ENCODE results near the gene RGS4. TPM values are rescaled to one million over a fixed set of nuclear protein-coding genes. Genes with fewer than 3 reads are reported as not detected.

RGS4 gene
- total and polyA plus RNA-seq, 7 donors: 0.23 to 15.7 (median 7.8) TPM; not detected in 1

DNA sequence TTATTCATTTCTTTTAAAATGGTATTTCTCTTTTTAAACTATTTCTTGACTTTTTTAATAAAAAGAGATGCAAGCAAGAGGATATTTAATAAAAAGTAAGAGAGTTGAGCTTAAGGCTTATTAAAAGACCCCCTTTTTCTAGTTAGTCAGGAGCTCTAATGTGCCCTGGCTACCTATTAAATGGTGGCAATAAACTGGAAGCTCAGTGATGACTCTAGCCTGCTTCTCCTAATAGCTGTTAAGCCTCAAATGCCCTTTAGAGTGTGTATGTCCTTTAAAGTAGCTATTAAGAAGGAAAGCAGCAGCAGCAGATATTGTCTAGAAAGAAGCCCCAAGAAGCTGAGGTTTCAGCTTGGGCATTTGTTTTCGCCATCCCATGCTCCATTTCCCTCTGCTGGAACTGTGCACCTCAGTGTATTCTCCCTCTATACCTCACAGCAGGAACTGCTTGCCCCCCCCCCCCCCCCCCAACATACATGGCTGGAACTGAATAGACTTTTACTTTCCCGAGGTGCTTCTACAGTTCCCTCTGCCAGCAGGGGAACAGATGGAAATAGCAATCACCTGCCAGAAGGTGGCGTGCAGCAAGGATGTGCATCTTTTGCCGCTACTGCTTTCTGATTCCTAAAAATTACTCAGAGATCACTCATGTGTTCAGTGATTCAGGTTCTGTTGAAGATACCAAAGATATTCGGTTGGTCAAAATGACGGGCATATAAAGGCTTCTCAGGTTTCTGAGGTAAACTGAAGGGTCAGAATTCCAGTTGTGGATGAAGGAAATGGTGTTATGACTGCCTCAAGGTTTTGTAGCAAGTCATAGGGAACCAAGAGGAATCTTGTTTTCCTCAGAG, 2.5 kb downstream of the RGS4 start:
- Histone ChIP-seq H3K36me3 (peaks cover 0 to 17% (median 2%) of the 10 kb centered on the region in 4 donors), H3K27ac (peak overlapping the region in 3 of 4 donors; percentile 35 to 52 (median 47)), H3K4me3 (peak overlapping the region in 2 of 4 donors; percentile 4 to 9), H3K27me3 (no peaks in the 10 kb centered on the region), H3K9me3 (no peaks in the 10 kb centered on the region), H3K4me1 (peaks cover 0 to 40% (median 16%) of the 10 kb centered on the region in 4 donors)
- peak; percentile 79 for DNase-seq
- no peak for TF ChIP-seq POLR2AphosphoS5 (IDR thresholded peaks at IDR 0.05)
- TF ChIP-seq, protein P1, sequence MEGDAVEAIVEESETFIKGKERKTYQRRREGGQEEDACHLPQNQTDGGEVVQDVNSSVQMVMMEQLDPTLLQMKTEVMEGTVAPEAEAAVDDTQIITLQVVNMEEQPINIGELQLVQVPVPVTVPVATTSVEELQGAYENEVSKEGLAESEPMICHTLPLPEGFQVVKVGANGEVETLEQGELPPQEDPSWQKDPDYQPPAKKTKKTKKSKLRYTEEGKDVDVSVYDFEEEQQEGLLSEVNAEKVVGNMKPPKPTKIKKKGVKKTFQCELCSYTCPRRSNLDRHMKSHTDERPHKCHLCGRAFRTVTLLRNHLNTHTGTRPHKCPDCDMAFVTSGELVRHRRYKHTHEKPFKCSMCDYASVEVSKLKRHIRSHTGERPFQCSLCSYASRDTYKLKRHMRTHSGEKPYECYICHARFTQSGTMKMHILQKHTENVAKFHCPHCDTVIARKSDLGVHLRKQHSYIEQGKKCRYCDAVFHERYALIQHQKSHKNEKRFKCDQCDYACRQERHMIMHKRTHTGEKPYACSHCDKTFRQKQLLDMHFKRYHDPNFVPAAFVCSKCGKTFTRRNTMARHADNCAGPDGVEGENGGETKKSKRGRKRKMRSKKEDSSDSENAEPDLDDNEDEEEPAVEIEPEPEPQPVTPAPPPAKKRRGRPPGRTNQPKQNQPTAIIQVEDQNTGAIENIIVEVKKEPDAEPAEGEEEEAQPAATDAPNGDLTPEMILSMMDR (IDR thresholded peaks at IDR 0.05): peak; percentile 32 to 59 (median 55)
- intact Hi-C loops (cut with DNase I): loop anchor here (1.0 to 2.0 kb wide), 2 partner anchors 104 to 243 kb away; no protein-coding TSS in a partner anchor
- WGBS, 2 donors: 7 to 8% methylated on average over 6 of the region's 6 CpGs

DNA sequence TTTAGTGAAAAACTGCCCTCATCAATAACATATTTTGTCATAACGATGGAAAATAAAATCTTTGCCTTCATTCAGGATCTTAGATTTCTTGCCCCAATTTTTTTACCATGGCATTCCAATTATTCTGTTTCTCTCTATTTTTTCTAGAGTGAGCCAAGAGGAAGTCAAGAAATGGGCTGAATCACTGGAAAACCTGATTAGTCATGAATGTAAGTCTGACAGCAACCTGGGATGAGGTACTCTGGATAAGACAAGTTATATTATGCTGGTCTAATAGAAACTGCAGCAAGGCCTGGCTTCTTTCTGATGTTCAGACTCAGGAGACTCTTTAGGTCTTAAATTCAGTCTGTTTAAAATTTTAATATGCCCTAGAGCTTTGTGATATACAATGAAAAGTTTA, 3.5 kb downstream of the RGS4 start:
- H3K36me3 ChIP-seq: peaks cover 0 to 17% (median 2%) of the 10 kb centered on the region in 4 donors
- TF ChIP-seq POLR2A (IDR thresholded peaks at IDR 0.05) (no peak), EP300 (IDR thresholded peaks at IDR 0.05) (no peak)
- TF ChIP-seq, protein P1 (IDR thresholded peaks at IDR 0.05): no peak
- DNase-seq: no peak
- H3K27ac ChIP-seq: peak overlapping the region in 1 of 4 donors; percentile 25
- H3K4me1 ChIP-seq: peaks cover 0 to 46% (median 16%) of the 10 kb centered on the region in 4 donors
- H3K9me3 ChIP-seq: no peaks in the 10 kb centered on the region
- no peak overlapping the region for H3K4me3 ChIP-seq
- 92 to 93% methylated on average over 1 of the region's 1 CpG for whole genome bisulfite sequencing, 2 donors
- H3K27me3 ChIP-seq: no peaks in the 10 kb centered on the region
- intact Hi-C loops (cut with DNase I): loop anchor here (1.0 to 2.0 kb wide), 2 partner anchors 103 to 242 kb away; no protein-coding TSS in a partner anchor

DNA sequence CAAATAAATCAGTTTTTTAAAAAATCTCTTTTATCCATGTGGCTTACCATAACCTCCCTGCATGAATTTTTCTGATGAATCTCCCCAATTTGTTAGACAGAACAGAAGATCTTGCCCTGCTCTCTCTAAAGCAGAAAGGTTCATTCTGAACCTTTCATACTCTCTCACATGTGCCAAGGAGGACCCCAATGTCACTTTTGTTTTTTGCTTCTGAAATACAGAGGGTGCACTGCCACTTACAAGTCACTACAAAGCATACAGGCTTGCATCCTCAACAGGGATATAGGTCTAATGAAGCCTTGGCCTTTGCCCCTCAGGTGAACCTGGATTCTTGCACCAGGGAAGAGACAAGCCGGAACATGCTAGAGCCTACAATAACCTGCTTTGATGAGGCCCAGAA, 4.8 kb downstream of the RGS4 start:
- Histone ChIP-seq H3K4me3 (no peak overlapping the region), H3K4me1 (peaks cover 0 to 42% (median 16%) of the 10 kb centered on the region in 4 donors), H3K27ac (no peak overlapping the region), H3K27me3 (no peaks in the 10 kb centered on the region), H3K9me3 (no peaks in the 10 kb centered on the region), H3K36me3 (peaks cover 0 to 17% (median 2%) of the 10 kb centered on the region in 4 donors)
- WGBS, 2 donors: 92 to 96% methylated on average over 1 of the region's 1 CpG
- no peak for DNase-seq
- intact Hi-C loops (cut with DNase I): no loop called here
- no peak for TF ChIP-seq EP300 (IDR thresholded peaks at IDR 0.05)
- TF ChIP-seq POLR2AphosphoS5 (IDR thresholded peaks at IDR 0.05): no peak
- no peak for TF ChIP-seq POLR2A (IDR thresholded peaks at IDR 0.05)
- TF ChIP-seq, protein P1 (IDR thresholded peaks at IDR 0.05): no peak

DNA sequence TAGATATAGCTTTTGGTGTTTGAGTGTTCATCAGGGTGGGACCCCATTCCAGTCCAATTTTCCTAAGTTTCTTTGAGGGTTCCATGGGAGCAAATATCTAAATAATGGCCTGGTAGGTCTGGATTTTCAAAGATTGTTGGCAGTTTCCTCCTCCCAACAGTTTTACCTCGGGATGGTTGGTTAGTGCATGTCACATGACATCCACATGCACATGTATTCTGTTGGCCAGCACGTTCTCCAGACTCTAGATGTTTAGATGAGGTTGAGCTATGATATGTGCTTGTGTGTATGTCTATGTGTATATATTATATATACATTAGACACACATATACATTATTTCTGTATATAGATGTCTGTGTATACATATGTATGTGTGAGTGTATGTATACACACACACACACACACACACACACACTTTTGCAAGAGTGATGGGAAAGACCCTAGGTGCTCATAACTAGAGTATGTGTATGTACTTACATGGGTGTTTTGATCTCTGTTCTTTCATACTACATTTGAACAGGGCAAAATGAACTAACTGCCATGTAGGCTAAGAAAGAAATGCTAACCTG, 5.6 kb downstream of the RGS4 start:
- H3K4me3 ChIP-seq: no peak overlapping the region
- no peak for DNase-seq
- H3K27me3 ChIP-seq: no peaks in the 10 kb centered on the region
- H3K9me3 ChIP-seq: no peaks in the 10 kb centered on the region
- WGBS, 2 donors: 49 to 73% methylated on average over 2 of the region's 2 CpGs
- TF ChIP-seq POLR2A (IDR thresholded peaks at IDR 0.05): no peak
- no peak for TF ChIP-seq POLR2AphosphoS5 (IDR thresholded peaks at IDR 0.05)
- TF ChIP-seq EP300 (IDR thresholded peaks at IDR 0.05): no peak
- peak overlapping the region in 1 of 4 donors; percentile 43 for H3K27ac ChIP-seq
- H3K36me3 ChIP-seq: peaks cover 0 to 17% (median 2%) of the 10 kb centered on the region in 4 donors
- intact Hi-C loops (cut with DNase I): no loop called here
- H3K4me1 ChIP-seq: peaks cover 0 to 37% (median 13%) of the 10 kb centered on the region in 4 donors

DNA sequence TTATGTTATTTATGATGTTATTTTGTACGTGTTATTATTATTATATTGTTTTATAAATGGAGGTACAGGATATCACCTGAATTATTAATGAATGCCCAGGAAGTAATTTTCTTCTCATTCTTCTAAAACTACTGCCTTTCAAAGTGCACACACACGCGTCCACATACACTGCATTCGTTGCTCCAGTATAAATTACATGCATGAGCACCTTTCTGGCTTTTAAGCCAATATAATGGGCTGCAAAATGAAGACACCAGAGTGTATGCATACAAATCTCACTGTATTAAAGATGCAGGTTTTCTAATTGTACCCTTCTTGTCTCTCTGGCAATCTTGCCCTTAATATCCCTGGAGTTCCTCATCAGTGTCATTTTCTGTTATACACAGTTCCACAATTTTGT, 6.9 kb downstream of the RGS4 start:
- WGBS, 2 donors: 82 to 85% methylated on average over 4 of the region's 4 CpGs
- TF ChIP-seq, protein P1 (IDR thresholded peaks at IDR 0.05): no peak
- TF ChIP-seq EP300 (IDR thresholded peaks at IDR 0.05) (no peak), POLR2A (IDR thresholded peaks at IDR 0.05) (no peak), POLR2AphosphoS5 (IDR thresholded peaks at IDR 0.05) (no peak)
- peak overlapping the region in 1 of 4 donors; percentile 43 for H3K27ac ChIP-seq

More for the DNA sequence above, 6.9 kb downstream of the RGS4 start:
- no peak for DNase-seq
- peaks cover 0 to 24% (median 11%) of the 10 kb centered on the region in 4 donors for H3K4me1 ChIP-seq
- H3K27me3 ChIP-seq: no peaks in the 10 kb centered on the region
- no peak overlapping the region for H3K4me3 ChIP-seq
- H3K36me3 ChIP-seq: peaks cover 0 to 17% (median 2%) of the 10 kb centered on the region in 4 donors
- intact Hi-C loops (cut with DNase I): no loop called here
- no peaks in the 10 kb centered on the region for H3K9me3 ChIP-seq
